Measurements from ENCODE around the gene H6PD. TPM values are rescaled to one million over a fixed set of nuclear protein-coding genes. Genes with fewer than 3 reads are reported as not detected.
A peak's percentile ranks its signal among the peaks of the same experiment; 100 is the strongest.

Gene H6PD
- total RNA-seq, 2 experiments from 2014 or later = 9.3 to 10.4 TPM

- peak overlapping the region; percentile 87 for H3K27ac Mint-ChIP-seq
- POLR2A ChIA-PET = interaction anchor here (1.0 to 1.3 kb wide), 3 partner anchors 11 to 42 kb away, joined by 3 to 6 read pairs (median 4); no protein-coding TSS in a partner anchor
- intact Hi-C loops (cut with micrococcal nuclease) = loop anchor here (5.0 kb wide), 1 partner anchor 37 kb away; no protein-coding TSS in a partner anchor
These were observed 692 bp upstream of the H6PD start for GRCh38 chr1:9233942-9234222.

GRCh38 chr1:9235096-9235459 is 504 bp downstream of the H6PD start:
- peaks cover 42% of the 10 kb centered on the region for H3K4me1 Mint-ChIP-seq (ENCODE audit: low read depth)
- POLR2A ChIA-PET = interaction anchor here (0.7 to 1.3 kb wide), 3 partner anchors 9 to 34 kb away, joined by 3 to 10 read pairs (median 6); no protein-coding TSS in a partner anchor

More at GRCh38 chr1:9233942-9234222, 692 bp upstream of the H6PD start:
- H3K4me3 Mint-ChIP-seq = peak overlapping the region; percentile 85
- no peaks in the 10 kb centered on the region for H3K27me3 Mint-ChIP-seq
- no peak for DNase-seq
- CTCF ChIA-PET = interaction anchor here (1.0 to 3.3 kb wide), 3 partner anchors 17 to 53 kb away, joined by 3 to 10 read pairs (median 4); no protein-coding TSS in a partner anchor
- no peaks in the 10 kb centered on the region for H3K36me3 Mint-ChIP-seq
- peaks cover 34% of the 10 kb centered on the region for H3K4me1 Mint-ChIP-seq (ENCODE audit: low read depth)
- H3K9me3 Mint-ChIP-seq = no peaks in the 10 kb centered on the region

GRCh38 chr1:9235560-9235959 is 986 bp downstream of the H6PD start:
- peak overlapping the region; percentile 88 for H3K27ac Mint-ChIP-seq
- no peaks in the 10 kb centered on the region for H3K27me3 Mint-ChIP-seq
- no peaks in the 10 kb centered on the region for H3K9me3 Mint-ChIP-seq
- peaks cover 47% of the 10 kb centered on the region for H3K4me1 Mint-ChIP-seq (ENCODE audit: low read depth)
- ChIA-PET CTCF (interaction anchor here (0.7 to 3.3 kb wide), 3 partner anchors 16 to 54 kb away, joined by 3 to 10 read pairs (median 4); no protein-coding TSS in a partner anchor), POLR2A (interaction anchor here (0.7 kb wide), 1 partner anchor 9 kb away, joined by 10 read pairs; no protein-coding TSS in a partner anchor)
- intact Hi-C loops (cut with micrococcal nuclease) = no loop called here
- no peak for DNase-seq
- H3K4me3 Mint-ChIP-seq = peak overlapping the region; percentile 86
- H3K36me3 Mint-ChIP-seq = no peaks in the 10 kb centered on the region

More at GRCh38 chr1:9235096-9235459, 504 bp downstream of the H6PD start:
- H3K4me3 Mint-ChIP-seq = peak overlapping the region; percentile 86
- peak overlapping the region; percentile 88 for H3K27ac Mint-ChIP-seq
- CTCF ChIA-PET = interaction anchor here (0.6 to 3.3 kb wide), 10 partner anchors 9 to 380 kb away, joined by 3 to 10 read pairs (median 4); no protein-coding TSS in a partner anchor
- intact Hi-C loops (cut with micrococcal nuclease) = no loop called here
- H3K36me3 Mint-ChIP-seq = no peaks in the 10 kb centered on the region
- no peaks in the 10 kb centered on the region for H3K9me3 Mint-ChIP-seq
- no peak for DNase-seq
- no peaks in the 10 kb centered on the region for H3K27me3 Mint-ChIP-seq

DNA sequence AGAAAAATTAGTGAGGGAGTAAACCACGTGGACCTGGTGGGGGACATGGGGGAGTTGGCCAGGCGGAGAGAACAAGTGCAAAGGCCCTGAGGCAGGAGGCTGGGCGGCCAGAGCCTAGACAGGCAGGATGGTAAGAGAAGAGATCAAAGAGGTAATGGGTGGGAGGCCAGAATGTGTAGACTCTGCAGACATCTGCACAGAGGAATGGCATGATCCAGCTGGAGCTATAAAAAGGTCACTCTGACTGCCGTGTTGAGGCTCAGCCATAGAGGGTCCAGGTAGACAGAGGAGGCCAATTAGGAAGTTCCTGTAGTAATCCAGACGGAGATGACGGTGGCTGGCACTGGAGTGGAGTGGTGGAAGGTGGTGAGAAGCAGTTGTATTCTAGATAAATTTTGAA is 3.6 kb downstream of the H6PD start:
- CTCF ChIA-PET = interaction anchor here (1.1 kb wide), 1 partner anchor 12 kb away, joined by 3 read pairs; no protein-coding TSS in a partner anchor
- no peak overlapping the region for H3K27ac Mint-ChIP-seq
- H3K4me1 Mint-ChIP-seq (ENCODE audit: low read depth) = peaks cover 37% of the 10 kb centered on the region
- DNase-seq = no peak
- H3K4me3 Mint-ChIP-seq = no peak overlapping the region
- POLR2A ChIA-PET = no interaction called here
- no peaks in the 10 kb centered on the region for H3K27me3 Mint-ChIP-seq
- H3K9me3 Mint-ChIP-seq = no peaks in the 10 kb centered on the region
- intact Hi-C loops (cut with micrococcal nuclease) = no loop called here
- H3K36me3 Mint-ChIP-seq = no peaks in the 10 kb centered on the region

- intact Hi-C loops (cut with micrococcal nuclease) = no loop called here
- ChIA-PET CTCF (no interaction called here), POLR2A (no interaction called here)
- Mint-ChIP-seq H3K27me3 (no peaks in the 10 kb centered on the region), H3K9me3 (no peaks in the 10 kb centered on the region), H3K4me3 (no peak overlapping the region), H3K36me3 (no peaks in the 10 kb centered on the region), H3K4me1 (ENCODE audit: low read depth) (peaks cover 37% of the 10 kb centered on the region), H3K27ac (no peak overlapping the region)
- no peak for DNase-seq
These were observed 4.0 kb downstream of the H6PD start for GRCh38 chr1:9238550-9238949.

- DNase-seq = peak; percentile 73
- intact Hi-C loops (cut with micrococcal nuclease) = no loop called here
- Mint-ChIP-seq H3K9me3 (no peaks in the 10 kb centered on the region), H3K4me1 (ENCODE audit: low read depth) (peaks cover 43% of the 10 kb centered on the region), H3K4me3 (peak overlapping the region; percentile 44), H3K27ac (peak overlapping the region; percentile 50), H3K27me3 (no peaks in the 10 kb centered on the region), H3K36me3 (no peaks in the 10 kb centered on the region)
- ChIA-PET POLR2A (interaction anchor here (0.6 kb wide), 2 partner anchors 190 to 654 kb away, joined by 3 to 4 read pairs; no protein-coding TSS in a partner anchor), CTCF (interaction anchor here (0.6 to 1.8 kb wide), 4 partner anchors 10 to 387 kb away, joined by 3 to 5 read pairs (median 4); no protein-coding TSS in a partner anchor)
These were observed 5.2 kb downstream of the H6PD start for GRCh38 chr1:9239622-9240401.

DNA sequence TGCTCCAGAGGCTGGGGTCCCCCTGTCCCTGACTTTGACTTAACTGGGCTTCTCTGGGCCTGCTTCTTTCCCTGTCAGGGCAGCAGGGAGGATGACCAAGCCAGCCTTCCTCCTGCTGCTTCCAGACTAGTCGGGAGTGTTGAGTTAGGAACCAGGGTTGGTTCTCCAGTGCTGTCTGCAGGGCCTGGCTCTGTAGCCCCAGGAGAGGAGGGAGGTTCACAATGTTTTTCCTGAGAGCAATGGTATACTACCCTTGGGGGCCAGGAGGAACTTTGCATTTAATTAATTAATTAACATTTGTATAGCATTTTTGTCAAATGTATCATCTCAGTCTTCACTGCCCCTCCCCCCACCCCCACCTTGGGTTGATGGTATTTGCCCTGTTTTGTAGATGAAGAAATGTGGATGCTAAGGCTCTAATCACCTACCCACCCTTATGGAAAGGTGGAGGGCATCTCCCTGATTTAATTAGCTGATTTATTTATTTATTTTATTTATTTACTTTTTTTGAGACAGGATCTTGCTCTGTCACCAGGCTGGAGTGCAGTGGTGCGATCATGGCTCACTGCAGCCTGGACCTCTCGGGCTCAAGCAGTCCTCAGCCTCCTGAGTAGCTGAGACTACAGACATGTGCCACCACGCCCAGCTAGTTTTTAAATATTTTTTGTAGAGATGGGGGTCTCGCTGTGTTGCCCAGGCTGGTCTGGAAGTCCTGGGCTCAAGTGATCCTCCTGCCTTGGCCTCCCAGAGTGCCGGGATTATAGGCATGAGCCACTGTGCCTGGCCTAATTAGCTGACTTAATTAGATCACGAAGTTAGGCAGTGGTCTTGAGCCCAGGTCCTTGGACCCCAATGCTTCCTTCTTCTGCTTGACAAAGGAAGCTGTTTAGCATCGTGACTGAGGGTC is 6.6 kb downstream of the H6PD start:
- no peak for DNase-seq
- Mint-ChIP-seq H3K4me1 (ENCODE audit: low read depth) (peaks cover 42% of the 10 kb centered on the region), H3K9me3 (no peaks in the 10 kb centered on the region), H3K27me3 (no peaks in the 10 kb centered on the region), H3K27ac (no peak overlapping the region), H3K36me3 (peaks cover 1% of the 10 kb centered on the region), H3K4me3 (no peak overlapping the region)
- ChIA-PET CTCF (interaction anchor here (0.7 to 1.8 kb wide), 3 partner anchors 130 to 211 kb away, joined by 3 to 5 read pairs (median 4); no protein-coding TSS in a partner anchor), POLR2A (no interaction called here)
- intact Hi-C loops (cut with micrococcal nuclease) = no loop called here

GRCh38 chr1:9241891-9242290 is 7.3 kb downstream of the H6PD start:
- H3K4me1 Mint-ChIP-seq (ENCODE audit: low read depth) = peaks cover 38% of the 10 kb centered on the region
- CTCF ChIA-PET = no interaction called here
- intact Hi-C loops (cut with micrococcal nuclease) = no loop called here

DNA sequence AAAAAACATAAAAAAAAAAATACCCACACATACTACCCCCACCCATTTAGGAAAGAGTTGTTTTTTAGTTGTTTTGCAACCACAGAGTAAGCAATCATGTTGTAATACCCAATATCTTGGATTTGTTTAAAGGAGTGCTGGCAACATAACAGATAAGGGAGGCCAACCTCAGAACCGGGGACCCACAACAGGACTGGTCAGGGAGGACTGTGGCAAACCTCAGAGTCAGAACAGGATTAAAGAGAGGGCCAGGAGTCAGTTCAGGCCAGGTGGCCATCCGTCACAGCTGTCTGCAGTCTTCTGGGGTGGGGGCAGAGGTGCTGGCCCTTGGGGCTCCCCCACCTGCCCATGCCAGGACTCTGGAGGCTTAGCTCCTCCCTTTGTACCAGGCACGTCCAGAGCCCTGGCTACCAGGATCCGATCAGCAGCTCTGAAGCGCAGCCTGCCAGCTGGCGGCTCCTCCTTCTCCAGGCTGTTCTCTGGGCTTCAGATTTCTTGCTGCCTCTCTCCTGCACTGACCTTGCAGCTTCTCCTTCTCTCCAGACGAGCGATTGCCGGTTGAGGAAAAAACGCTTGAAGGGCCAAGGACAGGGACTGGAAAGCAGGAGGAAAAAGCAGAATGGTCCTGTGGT is 7.9 kb downstream of the H6PD start:
- Mint-ChIP-seq H3K9me3 (no peaks in the 10 kb centered on the region), H3K27ac (no peak overlapping the region), H3K4me1 (ENCODE audit: low read depth) (peaks cover 37% of the 10 kb centered on the region), H3K27me3 (no peaks in the 10 kb centered on the region), H3K4me3 (no peak overlapping the region), H3K36me3 (peaks cover 1% of the 10 kb centered on the region)
- intact Hi-C loops (cut with micrococcal nuclease) = no loop called here
- DNase-seq = no peak
- ChIA-PET POLR2A (no interaction called here), CTCF (no interaction called here)

More at GRCh38 chr1:9241891-9242290, 7.3 kb downstream of the H6PD start:
- Mint-ChIP-seq H3K9me3 (no peaks in the 10 kb centered on the region), H3K27ac (no peak overlapping the region), H3K4me3 (no peak overlapping the region), H3K27me3 (no peaks in the 10 kb centered on the region), H3K36me3 (peaks cover 1% of the 10 kb centered on the region)
- POLR2A ChIA-PET = no interaction called here
- DNase-seq = no peak

DNA sequence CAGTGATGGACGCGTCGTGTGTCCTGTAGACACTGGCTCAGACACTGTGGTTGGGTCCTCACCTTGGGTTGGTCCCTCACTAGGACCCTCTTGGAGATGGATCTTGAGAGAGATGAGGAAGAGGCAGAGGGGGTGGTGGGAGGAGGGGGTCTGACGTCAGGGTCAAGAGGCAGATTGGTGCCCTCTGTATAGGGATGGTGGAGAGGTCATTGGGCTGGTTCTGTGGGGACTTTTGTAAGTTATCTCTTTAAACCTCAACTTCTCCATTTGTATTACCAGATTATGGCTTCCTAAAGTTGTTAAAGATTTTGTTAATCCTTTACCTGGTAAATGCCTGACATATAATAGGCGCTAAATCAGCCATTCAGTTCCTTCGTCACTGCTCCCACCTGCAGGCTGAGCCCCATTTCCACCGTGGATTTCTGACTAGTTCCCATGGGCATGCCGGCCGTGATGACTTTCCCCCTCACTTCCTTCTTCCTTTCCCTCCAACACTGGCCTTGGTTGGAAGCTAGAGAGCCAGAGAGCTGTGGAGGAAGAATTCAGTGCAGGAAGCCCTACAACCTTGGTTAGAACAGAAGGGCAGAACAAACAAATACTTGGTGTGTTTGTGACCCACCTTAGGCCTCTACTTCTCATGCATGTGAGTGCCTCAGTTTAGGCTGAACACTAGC is 8.6 kb downstream of the H6PD start:
- CTCF ChIA-PET = interaction anchor here (1.1 to 1.3 kb wide), 2 partner anchors 46 to 47 kb away, joined by 3 to 4 read pairs; no protein-coding TSS in a partner anchor
- POLR2A ChIA-PET = interaction anchor here (1.4 to 2.1 kb wide), 2 partner anchors 9 to 32 kb away, joined by 3 to 6 read pairs; partner anchors contain the start of gene H6PD
- Mint-ChIP-seq H3K27ac (no peak overlapping the region), H3K27me3 (no peaks in the 10 kb centered on the region), H3K36me3 (peaks cover 1% of the 10 kb centered on the region), H3K9me3 (no peaks in the 10 kb centered on the region), H3K4me1 (ENCODE audit: low read depth) (peaks cover 33% of the 10 kb centered on the region), H3K4me3 (no peak overlapping the region)
- intact Hi-C loops (cut with micrococcal nuclease) = no loop called here
- no peak for DNase-seq
